DMS 273 (cell line): ENCODE results near the gene CCR8.
"Not testable (repeated sequence)": the region's sequence is repeated elsewhere in the genome, so short reads cannot be mapped to it uniquely, and the experiment has no call there.

Experiments
- DNase-seq: peaks from one replicate; lab custom pipeline; 2025; ENCODE audit not compliant: unreplicated experiment; lab: John Stamatoyannopoulos, UW

Gene CCR8

DNA sequence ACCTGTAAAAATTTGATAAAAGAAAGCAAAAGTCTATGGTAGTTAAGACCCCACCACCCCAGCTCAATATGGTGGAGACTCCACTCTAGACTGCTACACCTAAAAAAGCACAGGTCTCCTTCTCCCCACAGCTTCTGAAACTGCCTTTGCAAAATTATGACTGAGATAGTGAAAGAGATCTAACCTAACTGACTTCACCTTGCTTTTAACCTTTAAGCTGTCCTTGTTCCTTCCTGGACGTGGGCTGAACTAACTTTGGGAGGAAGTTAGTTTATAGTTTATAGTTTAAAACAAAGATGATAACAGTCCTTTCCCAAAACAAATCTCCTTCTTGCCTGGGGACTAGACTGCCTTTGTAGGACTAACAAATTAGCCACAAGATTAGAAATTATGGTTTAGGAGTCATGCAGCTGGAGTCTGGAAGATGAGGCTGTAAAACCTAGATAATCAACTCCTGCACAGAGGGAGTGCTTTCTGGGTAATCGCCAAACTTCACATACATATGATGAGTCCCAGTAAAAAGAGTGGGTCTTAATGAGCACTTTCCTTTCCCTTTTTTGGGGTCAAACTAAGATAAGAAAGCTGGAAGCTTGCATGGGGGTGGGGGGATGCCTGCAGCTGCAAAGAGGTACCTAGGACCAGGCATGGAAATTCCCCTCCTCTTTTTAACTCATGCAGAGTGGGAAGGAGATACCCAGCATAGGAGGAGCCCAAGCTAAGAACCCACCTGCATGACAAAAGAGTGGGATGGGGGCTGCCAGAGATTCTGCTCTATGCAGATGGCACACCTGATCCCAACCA lies 17.5 kb downstream of the CCR8 start:
- DNase-seq, result no peak

DNA sequence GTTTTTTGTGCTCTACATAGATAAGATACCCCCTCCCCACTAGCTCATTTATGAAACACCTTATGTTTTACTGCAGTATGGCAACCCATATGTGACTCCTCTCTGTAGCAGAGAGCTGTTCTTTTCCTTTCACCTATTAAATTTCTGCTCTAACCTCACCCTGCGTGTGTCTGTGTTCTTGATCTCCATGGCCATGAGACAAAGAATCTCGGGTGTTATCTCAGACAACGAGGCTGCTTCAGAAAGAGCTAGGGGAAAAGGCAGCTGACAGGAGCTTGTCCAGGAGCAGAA lies 18.0 kb downstream of the CCR8 start:
- DNase-seq, result no peak

DNA sequence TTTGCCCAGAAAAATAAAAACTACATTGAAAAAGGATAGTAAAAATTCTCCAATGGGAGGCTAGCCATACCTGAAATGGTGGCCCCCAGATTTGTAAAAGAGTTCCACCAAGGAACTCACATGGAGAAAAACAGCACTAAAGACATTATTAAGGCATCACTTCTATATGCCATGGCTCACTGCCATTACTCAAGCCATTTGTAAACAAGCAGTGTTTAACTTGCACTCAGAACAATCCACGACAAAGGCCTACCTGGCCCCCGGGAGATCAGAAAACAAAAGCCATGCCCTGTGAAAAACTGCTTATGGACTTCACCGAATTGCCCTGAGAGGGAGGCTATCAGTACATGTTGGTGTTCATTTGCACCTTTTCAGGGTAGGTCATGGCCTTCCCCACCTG lies 19.6 kb downstream of the CCR8 start:
- DNase-seq, result no peak

DNA sequence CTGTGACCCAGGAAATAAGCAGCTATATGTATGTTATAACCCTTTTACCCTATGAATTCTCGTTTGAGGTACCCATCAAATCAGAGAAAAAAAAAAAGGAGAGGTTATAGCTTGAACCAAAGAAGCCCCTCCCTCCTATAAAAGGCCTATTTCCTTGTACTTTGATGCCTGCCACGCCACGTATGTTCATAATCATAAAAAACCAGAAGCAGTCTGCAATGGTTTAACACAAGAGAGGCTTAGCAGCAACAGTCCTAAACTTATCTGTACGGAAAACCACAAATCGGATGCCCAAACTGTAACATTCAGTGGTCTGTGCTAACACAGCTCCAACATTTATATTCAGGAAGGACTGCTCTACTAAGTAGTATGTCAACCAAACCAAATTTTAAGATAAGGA lies 21.2 kb downstream of the CCR8 start:
- no peak for DNase-seq

DNA sequence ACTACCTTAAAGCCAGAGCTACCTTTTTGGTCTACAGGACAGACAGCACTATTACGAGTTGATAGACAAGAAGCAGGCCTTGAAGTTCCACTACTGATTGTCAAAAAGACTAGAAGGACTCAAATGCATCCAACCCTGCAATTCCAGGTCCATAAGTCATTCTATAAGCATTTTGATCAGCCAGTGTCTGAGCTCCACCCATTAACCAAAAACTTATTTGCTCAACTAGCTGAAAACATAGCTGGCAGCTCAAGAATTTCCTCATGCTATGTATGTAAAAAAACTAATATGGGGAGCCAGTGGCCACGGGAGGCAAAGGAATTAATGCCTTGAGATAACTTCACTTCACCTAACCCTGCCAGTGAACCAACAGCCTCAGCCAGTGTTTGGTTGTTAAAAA lies 21.6 kb downstream of the CCR8 start:
- not testable (repeated sequence) for DNase-seq

DNA sequence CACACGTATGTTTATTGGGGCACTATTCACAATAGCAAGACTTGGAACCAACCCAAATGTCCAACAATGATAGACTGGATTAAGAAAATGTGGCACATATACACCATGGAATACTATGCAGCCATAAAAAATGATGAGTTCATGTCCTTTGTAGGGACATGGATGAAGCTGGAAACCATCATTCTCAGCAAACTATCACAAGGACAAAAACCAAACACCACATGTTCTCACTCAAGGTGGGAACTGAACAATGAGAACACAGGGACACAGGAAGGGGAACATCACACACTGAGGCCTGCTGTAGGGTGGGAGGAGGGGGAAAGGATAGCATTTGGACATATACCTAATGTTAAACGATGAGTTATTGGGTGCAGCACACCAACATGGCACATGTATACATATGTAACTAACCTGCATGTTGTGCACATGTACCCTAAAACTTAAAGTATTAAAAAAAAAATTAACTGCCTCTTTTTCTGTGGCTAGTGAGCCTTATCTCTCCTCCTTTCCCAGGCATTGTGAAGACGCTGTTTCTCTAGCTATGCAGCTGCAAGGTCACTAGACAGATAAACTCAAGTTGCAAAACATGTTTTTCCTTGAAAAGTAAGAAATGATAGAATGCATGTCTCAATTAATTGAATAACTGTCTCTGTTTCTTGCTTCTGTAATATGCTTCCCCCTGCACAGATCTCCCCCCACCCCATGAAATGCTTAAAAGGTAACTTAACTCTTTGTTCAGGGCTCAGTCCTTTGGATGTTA lies 23.8 kb downstream of the CCR8 start:
- not testable (repeated sequence) for DNase-seq

DNA sequence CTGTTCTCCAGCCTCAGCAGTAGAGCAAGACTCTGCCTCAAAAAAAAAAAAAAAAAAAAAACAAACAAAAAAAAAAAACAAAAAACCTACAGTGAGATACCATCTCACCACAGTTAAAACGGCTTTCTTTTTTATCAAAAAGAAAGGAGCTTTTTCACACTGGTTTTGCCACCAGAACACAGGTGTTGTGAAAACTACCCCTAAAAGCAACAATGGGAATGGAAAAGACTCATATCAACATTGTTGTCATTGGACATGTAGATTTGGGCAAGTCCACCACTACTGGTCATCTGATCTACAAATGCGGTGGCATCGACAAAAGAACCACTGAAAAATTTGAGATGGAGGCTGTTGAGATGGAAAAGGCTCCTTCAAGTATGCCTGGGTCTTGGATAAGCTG lies 28.8 kb downstream of the CCR8 start:
- DNase-seq, result no peak

DNA sequence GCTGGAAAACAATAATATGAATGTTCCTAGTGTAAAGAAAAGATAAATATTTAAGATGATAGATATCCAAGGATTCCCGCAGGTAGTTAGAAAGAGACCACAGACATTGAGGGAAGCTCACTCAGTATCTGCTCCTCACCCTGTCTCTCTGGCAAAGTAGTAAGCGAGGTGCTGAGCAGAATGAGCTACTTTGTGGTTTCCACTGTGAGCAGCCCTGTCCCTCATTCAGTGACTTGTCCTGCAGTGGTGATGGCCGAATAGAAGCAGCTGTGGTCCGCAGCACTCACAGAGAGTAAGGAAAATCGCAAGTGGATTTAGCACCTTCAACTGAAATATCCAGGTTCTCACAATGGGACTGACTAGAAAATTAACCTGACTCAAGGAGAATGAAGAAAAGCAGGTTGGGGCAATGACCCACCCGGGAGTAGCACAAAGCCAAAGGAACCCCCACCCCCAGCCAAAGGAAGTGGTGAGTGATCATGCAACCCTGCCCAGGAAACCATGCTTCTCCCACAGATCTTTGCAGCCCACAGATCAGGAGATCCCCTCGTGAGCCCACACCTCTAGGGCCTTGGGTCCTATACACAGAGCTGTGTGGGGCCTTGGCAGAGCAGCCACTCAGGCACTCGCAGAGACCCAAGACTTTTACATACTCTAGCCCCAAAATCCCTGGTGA lies 31.9 kb downstream of the CCR8 start:
- DNase-seq, result no peak

DNA sequence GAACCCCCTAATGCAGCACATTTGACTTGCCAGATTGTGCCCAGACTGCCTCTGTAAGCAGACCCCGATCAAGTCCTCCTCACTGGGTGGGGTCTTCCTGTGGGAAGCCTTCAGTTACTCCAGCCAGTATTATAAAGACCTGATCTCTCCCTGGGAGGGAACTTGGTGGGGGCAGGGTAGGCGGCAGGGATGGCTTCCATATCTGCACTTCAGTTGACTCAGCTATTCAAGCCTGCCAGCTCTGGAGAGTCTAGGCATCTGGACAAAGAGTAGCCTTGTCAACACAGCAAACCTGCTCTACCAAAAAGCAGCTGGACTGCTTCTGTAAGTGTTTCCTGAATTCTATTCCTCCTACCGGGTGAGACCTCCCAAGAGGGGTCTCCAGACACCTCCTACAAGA lies 32.7 kb downstream of the CCR8 start:
- DNase-seq, result no peak

DNA sequence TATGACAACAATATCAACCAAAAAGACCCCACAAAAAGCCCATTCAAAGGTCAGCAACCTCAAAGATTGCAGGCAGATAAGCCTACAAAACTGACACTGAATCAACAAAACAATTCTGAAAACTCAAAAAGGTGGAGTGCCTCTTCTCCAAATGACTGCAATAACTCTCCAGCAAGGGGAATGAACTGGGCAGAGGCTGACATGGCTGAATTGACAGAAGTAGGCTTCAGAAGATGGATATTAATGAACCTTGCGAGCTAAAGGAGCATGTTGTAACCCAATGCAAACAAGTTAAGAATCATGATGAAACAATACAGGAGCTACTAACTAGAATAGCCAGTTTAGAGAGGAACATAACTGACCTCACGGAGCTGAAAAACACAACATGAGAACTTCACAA lies 33.3 kb downstream of the CCR8 start:
- no peak for DNase-seq

DNA sequence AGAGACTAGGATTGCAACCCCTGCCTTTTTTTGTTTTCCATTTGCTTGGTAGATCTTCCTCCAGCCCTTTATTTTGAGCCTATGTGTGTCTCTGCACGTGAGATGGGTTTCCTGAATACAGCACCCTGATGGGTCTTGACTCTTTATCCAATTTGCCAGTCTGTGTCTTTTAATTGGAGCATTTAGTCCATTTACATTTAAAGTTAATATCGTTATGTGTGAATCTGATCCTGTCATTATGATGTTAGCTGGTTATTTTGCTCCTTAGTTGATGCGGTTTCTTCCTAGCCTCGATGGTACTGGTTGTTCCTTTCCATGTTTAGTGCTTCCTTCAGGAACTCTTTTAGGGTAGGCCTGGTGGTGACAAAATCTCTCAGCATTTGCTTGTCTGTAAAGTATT lies 40.9 kb downstream of the CCR8 start:
- not testable (repeated sequence) for DNase-seq

DNA sequence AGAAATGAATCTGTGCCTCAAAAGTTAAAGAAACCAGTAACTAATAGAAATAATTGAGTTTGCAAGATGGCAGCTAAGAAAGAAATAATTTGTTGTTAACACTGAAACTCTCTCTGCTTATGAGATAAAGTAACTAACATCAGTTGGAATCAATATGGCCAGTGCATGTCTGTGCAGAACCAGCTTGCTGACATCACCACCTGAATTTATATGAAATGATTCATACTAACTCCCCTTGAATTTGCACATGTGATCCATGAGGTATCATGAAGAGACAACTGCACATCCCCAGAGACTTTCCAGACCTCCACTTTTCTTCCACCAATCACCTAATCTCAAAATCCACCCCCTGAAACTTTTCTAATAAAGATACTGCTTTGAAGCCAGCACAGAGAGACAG lies 43.3 kb downstream of the CCR8 start:
- no peak for DNase-seq

DNA sequence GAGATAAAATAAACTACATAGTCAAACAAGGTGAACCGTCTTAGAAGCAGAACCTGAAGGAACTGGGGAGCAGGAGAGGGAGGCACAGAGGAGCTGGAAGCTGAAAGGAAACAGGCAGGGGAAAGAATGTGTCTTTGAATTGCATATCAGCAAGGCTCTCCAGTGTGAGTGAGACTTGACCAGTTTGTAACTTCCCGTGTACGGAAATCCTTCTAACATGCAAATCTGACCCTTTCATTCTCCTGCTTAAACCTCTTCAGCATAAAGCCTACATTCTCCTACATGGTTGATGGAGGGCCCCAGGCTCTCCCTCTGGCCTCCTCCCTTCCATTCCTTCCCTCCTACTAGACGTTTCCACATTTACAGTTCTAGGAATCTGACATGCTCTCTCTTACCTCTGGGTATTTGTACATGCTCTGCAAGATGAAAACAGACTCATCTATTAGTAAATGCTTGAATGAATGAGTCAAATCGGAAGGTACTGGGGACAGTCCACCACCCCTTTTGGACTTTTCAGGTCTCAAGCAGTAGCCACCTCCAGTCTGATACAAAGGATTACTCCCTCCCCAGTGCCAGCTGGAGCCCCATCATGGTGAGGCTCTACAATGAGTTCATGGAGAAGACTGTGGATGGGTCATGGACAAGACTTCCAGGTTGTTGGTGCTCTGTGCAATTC lies 47.6 kb downstream of the CCR8 start:
- no peak for DNase-seq

DNA sequence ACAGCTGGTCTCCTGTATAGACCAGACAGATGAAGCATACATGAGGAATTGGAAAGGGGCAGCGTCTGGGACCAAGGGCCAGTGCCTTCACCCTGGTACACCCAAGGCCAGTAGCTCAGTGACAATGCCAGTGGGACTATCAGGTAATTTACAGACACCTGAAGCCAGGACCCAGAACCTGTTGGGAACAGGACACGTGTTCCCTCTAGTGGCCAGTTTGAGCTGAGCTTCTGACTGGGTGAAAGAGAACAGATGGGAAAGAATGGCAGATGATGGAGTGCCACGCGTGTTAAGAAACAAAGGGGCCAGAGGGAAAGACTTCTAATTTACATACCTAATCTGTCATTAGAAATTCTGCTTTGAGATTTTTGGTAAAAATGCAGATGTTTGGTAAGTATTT lies 48.6 kb downstream of the CCR8 start:
- DNase-seq, result no peak

DNA sequence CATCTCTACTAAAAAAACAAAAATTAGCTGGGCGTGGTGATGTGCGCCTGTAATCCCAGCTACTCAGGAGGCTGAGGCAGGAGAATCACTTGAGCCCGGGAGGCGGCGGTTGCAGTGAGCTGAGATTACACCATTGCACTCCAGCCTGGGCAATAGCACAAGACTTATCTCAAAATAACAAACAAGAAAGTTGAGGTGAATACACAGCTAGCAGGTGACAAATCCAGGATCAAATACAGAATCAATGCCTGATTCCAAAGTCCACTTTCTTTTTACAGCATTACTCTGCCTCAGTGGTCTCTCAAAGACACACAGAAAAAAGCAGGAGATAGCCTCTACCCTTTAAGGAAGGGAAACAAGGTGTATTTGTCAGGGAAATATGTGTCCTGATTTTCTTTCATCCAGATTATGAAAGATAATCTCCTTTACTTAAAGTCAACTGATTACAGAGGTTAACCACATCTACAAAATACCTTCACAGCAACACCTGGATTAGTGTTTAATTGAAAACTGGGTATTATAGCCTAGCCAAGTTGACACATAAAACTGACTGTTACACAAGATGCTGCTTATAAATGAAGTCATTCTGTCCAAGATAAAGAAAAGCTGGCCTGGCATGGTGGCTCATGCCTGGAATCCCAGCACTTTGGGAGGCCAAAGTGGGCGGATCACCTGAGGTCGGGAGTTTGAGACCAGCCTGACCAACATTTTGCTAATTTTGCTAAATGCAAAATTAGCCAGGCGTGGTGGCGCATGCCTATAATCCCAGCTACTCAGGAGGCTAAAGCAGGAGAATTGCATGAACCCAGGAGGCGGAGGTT lies 49.7 kb downstream of the CCR8 start:
- no peak for DNase-seq

DNA sequence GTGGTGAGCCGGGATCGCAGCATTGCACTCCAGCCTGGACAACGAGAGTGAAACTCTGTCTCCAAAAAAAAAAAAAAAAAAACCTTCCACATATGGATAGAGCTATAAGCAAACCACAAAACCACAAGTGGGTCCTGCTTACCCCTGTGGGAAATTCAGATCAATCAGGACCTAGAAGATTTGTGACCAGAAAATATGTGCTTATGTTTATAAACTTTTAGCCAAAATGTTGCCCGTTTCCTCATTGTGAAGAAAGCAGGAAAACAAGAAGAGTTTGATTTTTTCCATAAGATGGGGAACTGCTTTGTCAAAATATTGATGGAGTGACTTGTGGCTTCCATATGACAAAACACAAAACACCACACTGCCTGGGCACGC lies 50.3 kb downstream of the CCR8 start:
- no peak for DNase-seq

DNA sequence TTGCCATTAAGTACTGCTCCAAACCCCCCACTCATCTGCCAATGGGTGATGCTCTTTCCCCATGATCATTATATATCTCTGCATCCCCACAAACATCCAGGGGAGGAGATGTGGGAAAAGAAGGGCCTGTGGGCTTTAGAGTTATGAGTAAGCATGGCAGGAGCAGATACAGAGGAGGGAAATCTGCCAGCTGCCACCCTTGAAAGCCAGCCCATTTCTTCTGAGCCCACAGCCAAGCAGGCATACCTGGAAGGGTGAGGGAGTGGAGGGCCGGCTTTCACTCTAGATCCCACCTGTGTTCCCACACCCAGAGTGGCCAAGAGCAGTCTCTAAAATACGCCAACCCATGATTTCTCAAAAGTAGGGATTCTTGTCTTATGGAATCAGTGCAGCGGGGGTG lies 51.9 kb downstream of the CCR8 start:
- no peak for DNase-seq
